Chondrocyte (in vitro differentiated cells): ENCODE data around the gene CTSF. TPM values are rescaled to one million over a fixed set of nuclear protein-coding genes. Genes with fewer than 3 reads are reported as not detected.
A peak's percentile ranks its signal among the peaks of the same experiment; 100 is the strongest.

Source experiments
- DNase-seq: peaks from one replicate; pipeline ENCODE4 v3.0.0; 2021; ENCODE audit warnings: mixed read lengths, low spot score
- H3K27ac Mint-ChIP-seq: one replicate; pipeline ENCODE4 v1.8.0; 2021; ENCODE audit warnings: mild to moderate bottlenecking, moderate library complexity, mixed read lengths; ENCODE audit not compliant: unreplicated experiment
- H3K27me3 Mint-ChIP-seq: 2 replicates; pipeline ENCODE4 v1.8.0; 2021; ENCODE audit warnings: low read depth, mixed read lengths
- H3K36me3 Mint-ChIP-seq: 2 replicates; pipeline ENCODE4 v1.8.0; 2021; ENCODE audit warnings: low read depth, mixed read lengths
- H3K4me1 Mint-ChIP-seq: 2 replicates; pipeline ENCODE4 v1.8.0; 2021; ENCODE audit warnings: low read depth, mild to moderate bottlenecking, mixed read lengths
- H3K4me3 Mint-ChIP-seq: one replicate; pipeline ENCODE4 v1.8.0; 2021; ENCODE audit warnings: mild to moderate bottlenecking, moderate library complexity, mixed read lengths; ENCODE audit not compliant: unreplicated experiment
- H3K9me3 Mint-ChIP-seq: 2 replicates; pipeline ENCODE4 v1.8.0; 2021; ENCODE audit warnings: low read depth, mixed read lengths
- CTCF ChIP-seq: fragments of 200-600 bp; sonication (generic); IDR thresholded peaks from 2 replicates; pipeline ENCODE4 v1.5.0; 2021; ENCODE audit warnings: antibody characterized with exemption, mild to moderate bottlenecking, moderate library complexity
- long read RNA-seq: library from polyadenylated mRNA; stranded (forward); transcript quantifications from one replicate; pipeline ENCODE4 v2.0.0, GENCODE V29; 2021
- total RNA-seq: library from RNA; stranded (reverse); gene quantifications from 3 replicates; pipeline ENCODE4 v1.2.1, GENCODE V29; 2021

Gene CTSF
- not detected in 3 replicates for total RNA-seq
- long read RNA-seq, partial matches to known transcripts, result 0 of 1 reads
- long read RNA-seq, other reads (novel, unspliced or antisense), result 0 of 1 reads

DNA sequence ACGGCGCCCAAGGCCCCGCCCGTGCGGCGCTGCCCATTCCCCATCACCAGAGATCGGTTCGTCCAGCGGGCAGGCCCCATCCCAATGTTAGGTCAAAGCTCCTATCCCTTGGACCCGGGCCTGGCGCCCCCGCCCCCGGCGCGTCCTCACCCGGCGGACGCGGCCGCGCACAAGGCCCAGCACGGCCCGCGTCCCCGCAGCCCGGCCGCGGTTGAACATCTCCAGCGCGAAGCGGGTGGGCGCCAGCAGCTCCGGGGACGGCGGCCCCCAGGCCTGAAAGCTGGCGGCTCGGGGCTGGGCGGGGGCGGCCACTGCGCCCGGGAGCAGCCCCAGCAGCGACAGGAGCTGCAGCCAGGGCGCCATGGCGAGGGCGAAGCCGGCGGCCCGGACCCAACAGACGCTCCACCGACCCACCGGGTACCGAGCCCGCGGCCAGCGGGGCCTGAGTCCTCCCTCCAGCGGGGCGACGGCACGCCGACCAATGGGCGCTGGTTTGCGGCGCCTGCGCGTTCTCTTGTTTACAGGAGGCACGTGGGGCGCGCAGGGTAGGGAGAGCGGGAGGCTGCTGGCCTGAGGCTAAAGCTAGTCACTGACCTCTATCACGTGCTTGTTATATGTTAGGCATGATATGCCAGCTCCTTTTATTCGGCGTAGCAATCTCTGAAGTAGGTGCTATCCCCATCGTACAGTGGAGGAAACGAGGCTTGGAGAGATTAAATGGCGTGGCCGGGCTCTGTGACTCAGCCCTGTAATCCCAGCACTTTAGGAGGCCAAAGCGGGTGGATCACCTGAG, at the start of gene CTSF:
TSS of gene CTSF (minus strand) at position 483 of the 793 bp plus-strand sequence. CDS start at position 363, 120 bp downstream.
- Mint-ChIP-seq H3K4me3 (no peak within 1 kb of the TSS), H3K27me3 (peaks cover 2% of the 10 kb centered on the region), H3K9me3 (no peaks in the 10 kb centered on the region), H3K27ac (no peak within 1 kb of the TSS), H3K36me3 (no peaks in the 10 kb centered on the region), H3K4me1 (peaks cover 7% of the 10 kb centered on the region)
- no peak for DNase-seq
- no peak for TF ChIP-seq CTCF

DNA sequence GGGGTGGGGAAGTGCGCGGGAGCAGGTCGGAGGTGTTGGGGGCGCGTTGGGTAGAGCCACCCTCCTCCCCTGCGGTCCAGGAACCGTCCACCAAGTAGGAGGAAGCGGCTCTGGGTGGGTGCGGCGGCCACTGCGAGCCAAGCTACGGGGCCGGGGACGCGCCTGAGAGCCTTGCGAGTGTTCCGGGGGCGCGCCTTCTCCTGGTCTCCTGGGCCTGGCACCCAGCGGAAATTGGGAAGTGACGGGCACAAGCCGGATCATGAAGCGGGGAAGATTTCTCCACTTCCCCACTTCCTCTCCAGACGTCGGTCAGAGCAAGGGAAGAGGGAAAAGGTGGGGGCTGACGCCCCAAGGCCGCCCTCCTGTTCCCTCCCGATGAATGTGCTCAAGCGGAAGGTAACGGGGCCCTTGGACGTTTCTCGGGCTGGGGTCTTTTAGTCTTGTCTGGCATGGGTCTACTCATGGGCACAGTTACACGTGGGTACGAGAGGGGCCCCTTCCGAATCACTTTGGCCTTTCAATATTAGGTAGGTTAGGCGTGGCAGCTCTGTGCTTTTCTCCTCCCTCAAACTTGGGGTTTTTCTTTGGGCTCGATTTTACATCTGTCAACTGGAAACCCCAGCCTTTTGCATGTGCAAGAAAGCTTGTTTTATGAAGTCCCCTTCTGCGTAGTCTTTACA, 48.9 kb upstream of the CTSF start:
- Mint-ChIP-seq H3K4me3 (peak overlapping the region; percentile 96), H3K27ac (peak overlapping the region; percentile 100), H3K4me1 (peaks cover 42% of the 10 kb centered on the region), H3K9me3 (no peaks in the 10 kb centered on the region), H3K36me3 (peaks cover 4% of the 10 kb centered on the region), H3K27me3 (no peaks in the 10 kb centered on the region)
- no peak for TF ChIP-seq CTCF
- DNase-seq, result peak; percentile 93

DNA sequence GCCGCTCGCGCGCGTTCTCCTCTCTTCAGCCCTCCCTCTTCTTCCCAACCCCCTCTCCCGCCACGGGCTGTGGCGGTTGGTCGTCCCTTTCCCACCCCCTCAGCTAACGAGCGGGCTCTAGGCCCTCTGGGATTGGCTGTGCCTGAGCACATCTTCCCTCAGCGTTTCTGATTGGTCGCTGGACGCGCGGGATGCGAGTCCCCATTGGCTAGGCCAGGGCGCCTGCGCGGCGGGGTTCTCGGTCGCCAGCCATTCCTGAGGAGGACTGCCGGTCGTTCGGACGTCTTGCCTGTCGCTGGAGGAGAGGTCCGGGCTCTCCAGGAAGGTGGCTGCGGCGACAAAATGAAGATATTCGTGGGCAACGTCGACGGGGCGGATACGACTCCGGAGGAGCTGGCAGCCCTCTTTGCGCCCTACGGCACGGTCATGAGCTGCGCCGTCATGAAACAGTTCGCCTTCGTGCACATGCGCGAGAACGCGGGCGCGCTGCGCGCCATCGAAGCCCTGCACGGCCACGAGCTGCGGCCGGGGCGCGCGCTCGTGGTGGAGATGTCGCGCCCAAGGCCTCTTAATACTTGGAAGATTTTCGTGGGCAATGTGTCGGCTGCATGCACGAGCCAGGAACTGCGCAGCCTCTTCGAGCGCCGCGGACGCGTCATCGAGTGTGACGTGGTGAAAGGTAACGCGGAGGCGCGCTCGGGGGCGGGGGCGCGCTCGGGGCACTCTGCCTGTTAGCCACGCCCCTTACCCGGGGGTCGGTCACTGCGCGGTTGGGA, 48.2 kb upstream of the CTSF start, which contains the start of gene RBM14:
TSS of gene RBM14 (plus strand) at position 252 of the 776 bp plus-strand sequence. CDS start at position 343, 91 bp downstream.
- peak within 1 kb of the TSS; percentile 100 for H3K27ac Mint-ChIP-seq
- peaks cover 4% of the 10 kb centered on the region for H3K36me3 Mint-ChIP-seq
- peaks cover 37% of the 10 kb centered on the region for H3K4me1 Mint-ChIP-seq
- no peak for TF ChIP-seq CTCF
- H3K27me3 Mint-ChIP-seq, result no peaks in the 10 kb centered on the region
- H3K9me3 Mint-ChIP-seq, result no peaks in the 10 kb centered on the region
- peak; percentile 100 for DNase-seq
- peak within 1 kb of the TSS; percentile 96 for H3K4me3 Mint-ChIP-seq

DNA sequence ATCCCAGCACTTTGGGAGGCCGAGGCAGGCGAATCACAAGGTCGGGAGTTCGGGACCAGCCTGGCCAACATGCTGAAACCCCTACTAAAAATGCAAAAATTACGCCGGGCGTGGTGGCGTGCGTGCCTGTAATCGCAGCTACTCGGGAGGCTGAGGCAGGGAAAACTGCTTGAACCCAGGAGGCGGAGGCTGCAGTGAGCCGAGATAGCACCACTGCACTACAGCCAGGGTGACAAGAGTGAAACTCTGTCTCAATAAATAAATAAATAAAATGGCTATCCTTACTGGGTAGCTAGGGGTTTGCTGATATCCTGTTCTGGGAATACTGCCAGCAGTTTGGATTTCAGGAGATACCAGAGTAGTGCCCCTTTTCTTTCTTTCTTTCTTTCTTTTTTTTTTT, 45.7 kb upstream of the CTSF start:
- H3K27ac Mint-ChIP-seq, result no peak overlapping the region
- no peak for DNase-seq
- peaks cover 19% of the 10 kb centered on the region for H3K4me1 Mint-ChIP-seq
- peaks cover 2% of the 10 kb centered on the region for H3K9me3 Mint-ChIP-seq
- H3K27me3 Mint-ChIP-seq, result no peaks in the 10 kb centered on the region
- H3K36me3 Mint-ChIP-seq, result peaks cover 5% of the 10 kb centered on the region
- H3K4me3 Mint-ChIP-seq, result no peak overlapping the region
- TF ChIP-seq CTCF, result no peak

GRCh38 chr11:66612458-66612857, 44.1 kb upstream of the CTSF start:
- H3K36me3 Mint-ChIP-seq, result peaks cover 3% of the 10 kb centered on the region
- DNase-seq, result no peak
- H3K4me1 Mint-ChIP-seq, result peaks cover 12% of the 10 kb centered on the region
- H3K9me3 Mint-ChIP-seq, result peaks cover 2% of the 10 kb centered on the region
- TF ChIP-seq CTCF, result no peak
- H3K27ac Mint-ChIP-seq, result no peak overlapping the region
- H3K4me3 Mint-ChIP-seq, result no peak overlapping the region
- H3K27me3 Mint-ChIP-seq, result no peaks in the 10 kb centered on the region
